Upper lobe of left lung (tissue), 6 donors: Measurements from ENCODE around the gene AGMO. TPM values are rescaled to one million over a fixed set of nuclear protein-coding genes. Genes with fewer than 3 reads are reported as not detected.

ENCODE experiments used
- ATAC-seq, 2 donors: fragments of 200-7000 bp; cut with Tn5 transposase; one replicate each; pipeline ENCODE4 v1.9.1; 2022; ENCODE audit warnings: mild to moderate bottlenecking in 2 of 2, moderate library complexity in 2 of 2; ENCODE audit not compliant: low FRiP score in 2 of 2
- DNase-seq, 2 donors: peaks; one replicate each; pipeline ENCODE4 v3.0.0-alpha.2; 2019 to 2020
- H3K27ac ChIP-seq, 4 donors: fragments of 200-600 bp; sonication (generic); one replicate each; pipeline ENCODE4 v1.5.1; 2016 to 2019
- H3K27me3 ChIP-seq, 4 donors: fragments of 200-600 bp; sonication (generic); one replicate each; pipeline ENCODE4 v1.5.1; 2017 to 2019
- H3K36me3 ChIP-seq, 4 donors: fragments of 200-600 bp; sonication (generic); one replicate each; pipeline ENCODE4 v1.5.1; 2016 to 2019
- H3K4me1 ChIP-seq, 4 donors: fragments of 200-600 bp; sonication (generic); one replicate each; pipeline ENCODE4 v1.5.1; 2018 to 2019
- H3K4me3 ChIP-seq, 4 donors: fragments of 200-600 bp; sonication (generic); one replicate each; pipeline ENCODE4 v1.5.1; 2017 to 2019; ENCODE audit warnings: mild to moderate bottlenecking in 2 of 4, moderate library complexity in 1 of 4
- H3K9me3 ChIP-seq, 4 donors: fragments of 200-600 bp; sonication (generic); one replicate each; pipeline ENCODE4 v1.5.1; 2018 to 2019
- EP300 ChIP-seq, 4 donors: sonication (generic); formaldehyde crosslinking; IDR thresholded peaks; one replicate each; pipeline ENCODE4 v1.5.1; 2017; ENCODE audit warnings: antibody characterized with exemption in 4 of 4, control low read depth in 2 of 4
- POLR2A ChIP-seq, 4 donors: fragments of 450-650 bp; IDR thresholded peaks; one replicate each; pipeline ENCODE4 v1.5.1; 2016 to 2017; ENCODE audit warnings: antibody characterized with exemption in 4 of 4, mild to moderate bottlenecking in 2 of 4
- POLR2AphosphoS5 ChIP-seq, 2 donors: sonication (generic); formaldehyde crosslinking; IDR thresholded peaks; one replicate each; pipeline ENCODE4 v1.5.1; 2017; ENCODE audit warnings: antibody characterized with exemption in 2 of 2
- WGBS, 2 donors: methylation state at CpG; one replicate each; pipeline ENCODE4 v1.1.5; 2017 to 2018; 5-methylcytosine and 5-hydroxymethylcytosine counted together
- total RNA-seq, 6 donors: library from RNA; depleted of rRNA in 4 of 6; stranded (reverse); fragments of >200 nt in 4 of 6; gene quantifications; one replicate each; pipeline versions ENCODE4 v1.1.0 to v1.2.1, GENCODE V29; 2016 to 2021
- TF ChIP-seq, protein P1 (sequence below), 6 experiments: fragments of 450-650 bp in 4 of 6; fragments of 200-600 bp in 2 of 6; sonication (generic) in 2 of 6; IDR thresholded peaks; one replicate each; pipeline ENCODE4 v1.5.1; 2016 to 2019; ENCODE audit warnings: antibody characterized with exemption in 6 of 6
- donor health status: DM: no; HTN: no; CAD: no; lungs with moderate emphysema.
- donor health status: DM: no; HTN: yes; CAD: no; lungs with severe emphysema.

The AGMO gene
- total RNA-seq, 6 donors from 2014 or later, result 0.17 to 3.0 (median 0.20) TPM; not detected in 3

DNA sequence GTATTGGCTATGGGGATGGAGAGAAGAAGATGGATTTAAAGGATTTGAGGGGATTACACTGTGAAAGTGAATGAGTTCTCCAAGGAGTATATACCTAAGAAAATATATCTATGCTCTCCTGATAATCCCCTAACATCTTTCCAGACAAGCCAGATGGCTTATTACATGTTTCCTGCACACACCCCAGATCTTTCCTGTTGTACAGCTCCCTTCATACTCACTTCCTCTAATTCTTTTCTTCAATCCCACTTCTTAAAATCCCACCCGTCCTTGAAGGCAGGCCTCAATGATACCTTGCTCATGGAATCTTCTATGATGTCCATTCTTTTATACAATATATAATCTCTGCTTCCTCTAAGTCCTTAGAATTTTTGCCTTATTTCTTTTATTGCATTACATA lies 342.1 kb downstream of the AGMO start:
- WGBS, 2 donors, result 23 to 33% methylated on average over 1 of the region's 1 CpG
- DNase-seq (no peak), ATAC-seq (no peak)
- H3K36me3 ChIP-seq, result no peaks in the 10 kb centered on the region
- no peak overlapping the region for H3K27ac ChIP-seq
- H3K4me1 ChIP-seq, result no peaks in the 10 kb centered on the region
- H3K27me3 ChIP-seq, result no peaks in the 10 kb centered on the region
- TF ChIP-seq POLR2AphosphoS5 (IDR thresholded peaks at IDR 0.05) (no peak), EP300 (IDR thresholded peaks at IDR 0.05) (no peak)
- TF ChIP-seq, protein P1, sequence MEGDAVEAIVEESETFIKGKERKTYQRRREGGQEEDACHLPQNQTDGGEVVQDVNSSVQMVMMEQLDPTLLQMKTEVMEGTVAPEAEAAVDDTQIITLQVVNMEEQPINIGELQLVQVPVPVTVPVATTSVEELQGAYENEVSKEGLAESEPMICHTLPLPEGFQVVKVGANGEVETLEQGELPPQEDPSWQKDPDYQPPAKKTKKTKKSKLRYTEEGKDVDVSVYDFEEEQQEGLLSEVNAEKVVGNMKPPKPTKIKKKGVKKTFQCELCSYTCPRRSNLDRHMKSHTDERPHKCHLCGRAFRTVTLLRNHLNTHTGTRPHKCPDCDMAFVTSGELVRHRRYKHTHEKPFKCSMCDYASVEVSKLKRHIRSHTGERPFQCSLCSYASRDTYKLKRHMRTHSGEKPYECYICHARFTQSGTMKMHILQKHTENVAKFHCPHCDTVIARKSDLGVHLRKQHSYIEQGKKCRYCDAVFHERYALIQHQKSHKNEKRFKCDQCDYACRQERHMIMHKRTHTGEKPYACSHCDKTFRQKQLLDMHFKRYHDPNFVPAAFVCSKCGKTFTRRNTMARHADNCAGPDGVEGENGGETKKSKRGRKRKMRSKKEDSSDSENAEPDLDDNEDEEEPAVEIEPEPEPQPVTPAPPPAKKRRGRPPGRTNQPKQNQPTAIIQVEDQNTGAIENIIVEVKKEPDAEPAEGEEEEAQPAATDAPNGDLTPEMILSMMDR (IDR thresholded peaks at IDR 0.05), result no peak
- H3K9me3 ChIP-seq, result no peaks in the 10 kb centered on the region
- H3K4me3 ChIP-seq, result no peak overlapping the region

DNA sequence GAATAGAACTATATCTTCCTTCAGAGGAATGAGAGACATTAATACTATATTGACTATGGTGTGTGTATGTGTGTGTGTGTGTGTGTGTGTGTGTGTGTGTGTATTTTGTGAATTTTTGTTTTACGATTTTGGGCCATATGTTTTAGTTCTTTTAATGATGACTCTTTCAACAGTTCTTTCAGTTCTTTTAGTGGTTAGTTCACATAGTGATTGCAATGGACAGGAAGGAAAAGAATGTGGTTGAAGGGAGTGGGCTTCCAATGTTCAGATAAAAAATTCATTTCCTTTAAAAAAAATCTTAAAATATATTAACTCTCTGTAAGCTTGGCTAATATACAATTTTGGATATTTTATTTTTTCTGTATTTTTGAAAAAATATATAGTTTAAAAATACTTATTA lies 343.6 kb downstream of the AGMO start:
- Histone ChIP-seq H3K27ac (no peak overlapping the region), H3K4me1 (no peaks in the 10 kb centered on the region), H3K9me3 (no peaks in the 10 kb centered on the region), H3K36me3 (no peaks in the 10 kb centered on the region), H3K4me3 (no peak overlapping the region), H3K27me3 (no peaks in the 10 kb centered on the region)
- 50 to 64% methylated on average over 1 of the region's 1 CpG for WGBS, 2 donors
- TF ChIP-seq EP300 (IDR thresholded peaks at IDR 0.05), result no peak
- no peak for TF ChIP-seq POLR2AphosphoS5 (IDR thresholded peaks at IDR 0.05)
- no peak for TF ChIP-seq POLR2A (IDR thresholded peaks at IDR 0.05)
- TF ChIP-seq, protein P1 (IDR thresholded peaks at IDR 0.05), result no peak
- ATAC-seq (no peak), DNase-seq (no peak)

DNA sequence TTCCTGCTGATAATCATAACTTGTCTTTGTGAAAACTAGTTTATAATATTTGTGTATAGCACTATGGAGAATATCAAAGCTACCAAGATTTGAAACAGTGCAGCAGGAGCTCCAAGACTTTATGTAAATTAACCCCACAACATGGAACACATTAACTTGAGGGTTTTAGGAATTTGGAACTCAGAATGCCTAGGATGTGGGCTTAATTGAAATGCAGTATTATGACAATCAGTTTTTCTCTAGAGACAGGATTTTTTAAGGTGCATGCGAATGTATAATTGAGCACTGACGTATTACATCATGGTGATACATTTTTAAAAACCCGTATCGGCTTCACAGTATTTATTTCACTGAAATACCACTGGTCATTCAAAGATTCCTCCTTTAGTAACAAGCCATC lies 346.2 kb downstream of the AGMO start:
- DNase-seq (no peak), ATAC-seq (no peak)
- Histone ChIP-seq H3K27me3 (no peaks in the 10 kb centered on the region), H3K4me3 (no peak overlapping the region), H3K36me3 (no peaks in the 10 kb centered on the region), H3K27ac (no peak overlapping the region), H3K4me1 (no peaks in the 10 kb centered on the region), H3K9me3 (no peaks in the 10 kb centered on the region)
- 92 to 93% methylated on average over 4 of the region's 4 CpGs for WGBS, 2 donors
- TF ChIP-seq POLR2AphosphoS5 (IDR thresholded peaks at IDR 0.05), result no peak
- TF ChIP-seq, protein P1 (IDR thresholded peaks at IDR 0.05), result no peak

DNA sequence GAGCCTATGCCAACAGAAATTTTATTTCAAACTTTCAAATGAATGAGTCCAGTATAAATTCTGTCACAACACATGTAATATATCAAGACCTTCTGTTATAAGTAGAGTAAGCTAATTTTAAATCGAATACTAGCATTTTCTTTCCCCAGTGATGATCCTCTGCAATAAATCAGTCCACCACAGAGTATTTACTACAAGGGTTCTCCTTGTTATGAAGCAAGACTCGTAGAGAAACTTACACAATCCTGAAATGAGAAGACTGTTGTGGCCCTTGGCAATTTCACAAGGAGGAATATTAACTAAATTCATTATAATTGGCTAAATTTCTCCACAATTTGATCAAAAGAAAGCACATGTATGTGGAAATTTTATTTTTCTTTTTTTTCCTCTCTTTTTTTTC lies 346.8 kb downstream of the AGMO start:
- no peaks in the 10 kb centered on the region for H3K9me3 ChIP-seq
- TF ChIP-seq EP300 (IDR thresholded peaks at IDR 0.05) (no peak), POLR2AphosphoS5 (IDR thresholded peaks at IDR 0.05) (no peak), POLR2A (IDR thresholded peaks at IDR 0.05) (no peak)
- TF ChIP-seq, protein P1 (IDR thresholded peaks at IDR 0.05), result no peak
- no peaks in the 10 kb centered on the region for H3K27me3 ChIP-seq
- 52 to 53% methylated on average over 2 of the region's 2 CpGs for WGBS, 2 donors
- H3K4me3 ChIP-seq, result no peak overlapping the region
- H3K4me1 ChIP-seq, result no peaks in the 10 kb centered on the region
- H3K36me3 ChIP-seq, result no peaks in the 10 kb centered on the region
- H3K27ac ChIP-seq, result no peak overlapping the region
- DNase-seq (no peak), ATAC-seq (no peak)

DNA sequence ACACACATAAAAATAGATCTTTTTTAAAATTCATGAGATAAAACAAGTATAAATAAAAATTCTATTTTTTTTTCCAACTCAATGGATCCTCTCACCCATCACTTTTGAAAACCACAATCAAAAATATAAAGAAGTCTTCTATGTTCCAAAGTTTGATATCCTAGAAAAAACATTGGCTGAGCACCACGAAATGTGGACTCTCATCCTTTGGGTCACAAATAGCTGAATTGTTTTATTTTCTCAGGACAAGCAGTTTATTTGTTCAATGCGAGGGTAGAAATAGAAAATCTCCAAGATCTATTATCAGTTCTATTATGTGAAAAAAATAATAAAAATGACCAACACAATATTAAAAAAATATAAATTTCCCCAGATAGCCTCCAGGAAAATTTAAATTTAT lies 348.7 kb downstream of the AGMO start:
- DNase-seq (no peak), ATAC-seq (no peak)
- TF ChIP-seq, protein P1 (IDR thresholded peaks at IDR 0.05), result no peak
- TF ChIP-seq POLR2A (IDR thresholded peaks at IDR 0.05), result no peak
- no peak for TF ChIP-seq EP300 (IDR thresholded peaks at IDR 0.05)
- Histone ChIP-seq H3K27ac (no peak overlapping the region), H3K27me3 (no peaks in the 10 kb centered on the region), H3K4me1 (no peaks in the 10 kb centered on the region), H3K4me3 (no peak overlapping the region), H3K9me3 (no peaks in the 10 kb centered on the region), H3K36me3 (no peaks in the 10 kb centered on the region)
- WGBS, 2 donors, result 73 to 90% methylated on average over 2 of the region's 2 CpGs
